ENCODE measurements around the gene COG5.
"Not testable (repeated sequence)": the region's sequence is repeated elsewhere in the genome, so short reads cannot be mapped to it uniquely, and the experiment has no call there.

The COG5 gene

DNA sequence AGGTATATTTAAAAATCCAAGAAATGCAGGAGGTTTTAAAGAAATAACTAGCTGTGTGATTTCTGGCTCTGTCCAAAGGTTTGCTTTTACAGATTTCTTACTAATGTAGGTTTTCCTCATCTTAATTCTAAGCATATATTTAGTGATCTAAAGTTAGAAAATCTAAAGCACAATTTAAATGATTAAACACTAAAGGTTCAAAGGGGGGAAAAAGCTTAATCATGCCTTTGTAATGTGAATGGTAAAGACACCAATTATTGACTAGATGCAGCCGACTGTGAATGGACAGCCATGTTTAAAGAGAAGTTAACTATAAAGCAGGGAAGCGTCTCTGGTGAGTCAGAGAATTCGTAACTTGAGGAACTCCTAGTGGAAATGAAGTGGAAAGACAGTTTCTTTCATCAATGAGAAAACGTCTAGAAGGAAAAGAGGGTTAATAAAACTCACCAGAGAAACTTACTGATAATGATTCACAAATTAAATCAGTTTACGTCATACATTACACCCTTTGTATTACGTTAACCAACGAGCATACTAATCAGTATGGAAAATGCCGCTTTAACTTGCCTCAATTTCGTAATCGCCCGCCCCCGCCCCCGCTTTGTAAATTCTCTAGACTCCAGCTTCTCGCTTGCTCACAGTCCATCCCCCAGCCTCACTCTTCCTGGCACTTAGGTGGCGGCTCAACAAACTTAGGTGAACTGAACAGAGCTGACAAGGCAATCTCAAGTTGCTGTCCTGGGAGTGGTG lies 396.1 kb downstream of the COG5 start:
- Histone ChIP-seq H3K9ac (peak overlapping the region; percentile 86), H3K4me3 (peak overlapping the region; percentile 78), H3K27me3 (no peaks in the 10 kb centered on the region), H3K9me3 (no peaks in the 10 kb centered on the region), H3K4me2 (peak overlapping the region; percentile 91), H4K20me1 (peaks cover 29% of the 10 kb centered on the region), H3K27ac (peak overlapping the region; percentile 89), H3K4me1 (peaks cover 26% of the 10 kb centered on the region), H3K36me3 (peaks cover 5% of the 10 kb centered on the region; the same call in 1 of the 2 replicates)
- 0 out of 2 replicates have a peak, but pooled peaks have one; percentile 31 for TF ChIP-seq Cebpa-rat (IDR thresholded peaks at IDR 0.05)

GRCh38 chr7:107166736-107167426 lies 396.8 kb downstream of the COG5 start:
- peak overlapping the region; percentile 89 for H3K27ac ChIP-seq
- H3K9me3 ChIP-seq = no peaks in the 10 kb centered on the region
- no peaks in the 10 kb centered on the region for H3K27me3 ChIP-seq
- TF ChIP-seq Cebpa-rat (IDR thresholded peaks at IDR 0.05) = no peak
- peak overlapping the region; percentile 86 for H3K9ac ChIP-seq
- H4K20me1 ChIP-seq = peaks cover 21% of the 10 kb centered on the region
- peak overlapping the region; percentile 91 for H3K4me2 ChIP-seq
- H3K4me3 ChIP-seq = peak overlapping the region; percentile 78
- peaks cover 26% of the 10 kb centered on the region for H3K4me1 ChIP-seq
- peaks cover 5% of the 10 kb centered on the region; the same call in 1 of the 2 replicates for H3K36me3 ChIP-seq

DNA sequence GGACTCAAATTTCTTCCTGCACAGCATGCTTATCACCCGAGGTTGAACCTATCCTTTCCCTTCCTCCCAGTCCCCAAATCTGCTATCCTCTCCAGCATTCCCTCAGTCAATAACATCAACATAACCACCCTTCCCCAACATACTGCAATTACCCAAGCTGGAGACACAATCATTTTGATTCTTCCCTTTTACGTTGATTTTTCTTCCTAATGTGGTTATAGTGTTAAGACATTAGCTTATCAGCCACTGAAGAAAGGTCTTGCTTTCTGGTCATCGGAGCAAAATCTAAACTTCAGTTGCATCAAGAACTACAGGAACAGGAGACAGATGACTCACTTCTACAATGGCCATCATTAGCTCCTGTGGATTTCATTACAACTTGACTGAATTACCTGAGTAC lies 398.4 kb downstream of the COG5 start:
- H3K4me1 ChIP-seq = peaks cover 14% of the 10 kb centered on the region
- no peak overlapping the region for H3K27ac ChIP-seq
- H3K4me3 ChIP-seq = no peak overlapping the region
- peaks cover 7% of the 10 kb centered on the region for H4K20me1 ChIP-seq
- H3K9ac ChIP-seq = no peak overlapping the region
- no peaks in the 10 kb centered on the region for H3K9me3 ChIP-seq
- no peak overlapping the region for H3K4me2 ChIP-seq
- no peaks in the 10 kb centered on the region for H3K36me3 ChIP-seq
- TF ChIP-seq Cebpa-rat (IDR thresholded peaks at IDR 0.05) = no peak
- H3K27me3 ChIP-seq = no peaks in the 10 kb centered on the region

GRCh38 chr7:107164092-107164491 lies 399.6 kb downstream of the COG5 start:
- no peaks in the 10 kb centered on the region for H3K9me3 ChIP-seq
- no peak overlapping the region for H3K4me2 ChIP-seq
- no peaks in the 10 kb centered on the region for H4K20me1 ChIP-seq
- H3K27ac ChIP-seq = no peak overlapping the region
- H3K36me3 ChIP-seq = no peaks in the 10 kb centered on the region
- H3K4me1 ChIP-seq = peaks cover 12% of the 10 kb centered on the region
- no peaks in the 10 kb centered on the region for H3K27me3 ChIP-seq
- no peak for TF ChIP-seq Cebpa-rat (IDR thresholded peaks at IDR 0.05)
- no peak overlapping the region for H3K4me3 ChIP-seq
- no peak overlapping the region for H3K9ac ChIP-seq

GRCh38 chr7:107162475-107162874 lies 401.2 kb downstream of the COG5 start:
- no peaks in the 10 kb centered on the region for H3K9me3 ChIP-seq
- no peak overlapping the region for H3K4me3 ChIP-seq
- no peak overlapping the region for H3K27ac ChIP-seq
- H3K4me2 ChIP-seq = no peak overlapping the region
- no peaks in the 10 kb centered on the region for H3K36me3 ChIP-seq
- no peaks in the 10 kb centered on the region for H4K20me1 ChIP-seq
- no peak overlapping the region for H3K9ac ChIP-seq
- peaks cover 12% of the 10 kb centered on the region for H3K4me1 ChIP-seq
- H3K27me3 ChIP-seq = no peaks in the 10 kb centered on the region
- no peak for TF ChIP-seq Cebpa-rat (IDR thresholded peaks at IDR 0.05)

DNA sequence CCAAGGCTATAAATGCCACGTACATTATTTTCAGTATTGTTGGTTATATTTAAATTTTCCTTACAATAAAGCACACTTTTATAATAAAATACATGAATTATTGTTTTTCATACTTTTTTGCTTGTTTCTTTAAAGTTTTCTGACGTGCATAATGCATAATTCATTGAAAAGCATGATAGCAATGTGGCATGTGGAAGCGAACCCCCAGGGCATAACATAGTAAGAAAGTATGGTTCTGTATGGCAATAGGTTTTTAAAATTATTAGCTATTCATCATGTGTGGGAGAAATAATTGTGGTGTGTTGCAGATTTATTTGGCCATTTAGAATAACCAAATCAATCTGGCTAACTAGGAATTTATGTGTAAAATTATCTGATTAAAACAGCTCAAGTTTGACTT lies 402.3 kb downstream of the COG5 start:
- Histone ChIP-seq H3K36me3 (no peaks in the 10 kb centered on the region), H3K4me3 (no peak overlapping the region), H4K20me1 (no peaks in the 10 kb centered on the region), H3K27ac (no peak overlapping the region), H3K9me3 (no peaks in the 10 kb centered on the region), H3K9ac (no peak overlapping the region), H3K4me1 (peaks cover 3% of the 10 kb centered on the region), H3K4me2 (no peak overlapping the region), H3K27me3 (no peaks in the 10 kb centered on the region)
- TF ChIP-seq Cebpa-rat (IDR thresholded peaks at IDR 0.05) = no peak

DNA sequence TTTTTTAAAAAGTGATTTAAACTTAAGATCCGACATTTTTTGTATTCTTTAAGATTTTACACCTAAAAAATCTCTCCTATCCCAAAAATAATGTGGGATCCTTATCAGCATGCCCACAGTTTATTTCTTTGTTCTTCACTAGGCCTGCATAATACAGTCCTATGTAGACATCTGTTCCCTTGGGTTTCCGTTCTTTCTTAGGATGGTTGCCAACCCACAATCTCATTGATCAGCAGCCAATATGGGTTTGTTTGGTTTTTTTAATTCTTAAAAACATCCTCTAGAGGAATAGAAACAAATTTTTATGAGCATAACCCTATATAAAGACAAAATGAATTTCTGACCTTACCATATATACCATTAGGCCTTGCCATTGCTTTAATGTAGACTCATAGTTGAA lies 403.3 kb downstream of the COG5 start:
- no peak overlapping the region for H3K4me2 ChIP-seq
- no peaks in the 10 kb centered on the region for H3K36me3 ChIP-seq
- no peaks in the 10 kb centered on the region for H3K27me3 ChIP-seq
- H3K4me3 ChIP-seq = no peak overlapping the region
- TF ChIP-seq Cebpa-rat (IDR thresholded peaks at IDR 0.05) = no peak
- no peak overlapping the region for H3K9ac ChIP-seq
- no peaks in the 10 kb centered on the region for H3K4me1 ChIP-seq
- H3K9me3 ChIP-seq = no peaks in the 10 kb centered on the region
- no peaks in the 10 kb centered on the region for H4K20me1 ChIP-seq
- H3K27ac ChIP-seq = no peak overlapping the region

DNA sequence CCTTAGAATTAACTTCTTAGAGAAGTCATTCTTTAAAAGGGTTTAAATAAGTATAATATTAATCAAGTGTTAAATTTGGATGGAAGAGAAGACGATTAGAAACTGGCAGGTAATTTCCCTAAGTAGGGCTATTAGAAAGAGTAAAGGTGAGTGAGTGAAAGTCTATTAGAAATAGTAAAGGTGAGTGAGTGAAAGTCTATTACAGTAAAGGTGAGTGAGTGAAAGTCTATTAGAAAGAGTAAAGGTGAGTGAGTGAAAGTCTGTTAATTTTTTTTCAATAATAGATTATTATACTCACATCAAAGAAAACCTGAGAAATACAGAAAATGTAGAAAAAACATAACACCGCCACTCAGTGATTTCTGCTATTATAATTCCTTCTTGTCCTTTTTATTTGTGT lies 405.7 kb downstream of the COG5 start:
- H3K4me1 ChIP-seq = no peaks in the 10 kb centered on the region
- TF ChIP-seq Cebpa-rat (IDR thresholded peaks at IDR 0.05) = no peak
- H3K27me3 ChIP-seq = no peaks in the 10 kb centered on the region
- no peak overlapping the region for H3K4me2 ChIP-seq
- H3K9ac ChIP-seq = no peak overlapping the region
- H4K20me1 ChIP-seq = no peaks in the 10 kb centered on the region
- no peaks in the 10 kb centered on the region for H3K36me3 ChIP-seq
- H3K27ac ChIP-seq = no peak overlapping the region
- no peaks in the 10 kb centered on the region for H3K9me3 ChIP-seq
- H3K4me3 ChIP-seq = no peak overlapping the region

- no peak for TF ChIP-seq Cebpa-rat (IDR thresholded peaks at IDR 0.05)
- Histone ChIP-seq H3K9me3 (no peaks in the 10 kb centered on the region), H3K4me3 (no peak overlapping the region), H3K36me3 (no peaks in the 10 kb centered on the region), H3K9ac (no peak overlapping the region), H3K27me3 (no peaks in the 10 kb centered on the region), H3K4me1 (no peaks in the 10 kb centered on the region), H3K27ac (no peak overlapping the region), H4K20me1 (no peaks in the 10 kb centered on the region), H3K4me2 (no peak overlapping the region)
These were observed 406.6 kb downstream of the COG5 start for GRCh38 chr7:107157091-107157490.

- H3K9ac ChIP-seq, H3K27ac ChIP-seq, H3K27me3 ChIP-seq, H3K4me3 ChIP-seq, H3K36me3 ChIP-seq, H3K4me2 ChIP-seq, H3K9me3 ChIP-seq, H3K4me1 ChIP-seq, H4K20me1 ChIP-seq: not testable (repeated sequence)
These were observed 408.0 kb downstream of the COG5 start for GRCh38 chr7:107155726-107156125.
